C4-2B (cell line): ENCODE measurements around the gene CABS1.

Source experiments
- ZFX ChIP-seq: fragments of 450-650 bp; IDR thresholded peaks from 2 replicates; pipeline ENCODE4 v1.6.1; 2017
- TF ChIP-seq, protein P1 (sequence below): fragments of 450-650 bp; conservative IDR thresholded peaks from 2 replicates; pipeline ENCODE4 v1.5.1; 2017; ENCODE audit warnings: mild to moderate bottlenecking

DNA sequence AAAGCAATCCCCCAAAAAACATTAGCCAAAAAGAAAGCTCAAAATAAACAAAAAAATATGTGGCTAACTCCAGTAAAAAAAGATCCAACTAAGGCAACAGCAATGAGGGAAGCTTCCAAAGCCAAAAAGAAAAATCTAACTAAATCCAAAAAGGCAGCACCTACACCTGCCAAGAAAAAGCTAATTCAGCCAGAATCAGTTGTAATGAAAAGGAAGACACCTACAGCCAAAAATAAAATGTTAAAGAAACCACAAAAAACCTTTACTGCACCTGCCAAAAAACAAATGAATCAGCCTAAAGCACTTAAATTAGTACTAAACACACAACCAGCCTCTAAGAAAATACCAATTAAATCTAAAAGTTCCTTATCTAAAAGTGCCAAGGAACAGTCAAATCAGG, 37.2 kb upstream of the CABS1 start:
- TF ChIP-seq, protein P1, sequence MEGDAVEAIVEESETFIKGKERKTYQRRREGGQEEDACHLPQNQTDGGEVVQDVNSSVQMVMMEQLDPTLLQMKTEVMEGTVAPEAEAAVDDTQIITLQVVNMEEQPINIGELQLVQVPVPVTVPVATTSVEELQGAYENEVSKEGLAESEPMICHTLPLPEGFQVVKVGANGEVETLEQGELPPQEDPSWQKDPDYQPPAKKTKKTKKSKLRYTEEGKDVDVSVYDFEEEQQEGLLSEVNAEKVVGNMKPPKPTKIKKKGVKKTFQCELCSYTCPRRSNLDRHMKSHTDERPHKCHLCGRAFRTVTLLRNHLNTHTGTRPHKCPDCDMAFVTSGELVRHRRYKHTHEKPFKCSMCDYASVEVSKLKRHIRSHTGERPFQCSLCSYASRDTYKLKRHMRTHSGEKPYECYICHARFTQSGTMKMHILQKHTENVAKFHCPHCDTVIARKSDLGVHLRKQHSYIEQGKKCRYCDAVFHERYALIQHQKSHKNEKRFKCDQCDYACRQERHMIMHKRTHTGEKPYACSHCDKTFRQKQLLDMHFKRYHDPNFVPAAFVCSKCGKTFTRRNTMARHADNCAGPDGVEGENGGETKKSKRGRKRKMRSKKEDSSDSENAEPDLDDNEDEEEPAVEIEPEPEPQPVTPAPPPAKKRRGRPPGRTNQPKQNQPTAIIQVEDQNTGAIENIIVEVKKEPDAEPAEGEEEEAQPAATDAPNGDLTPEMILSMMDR = no peak
- TF ChIP-seq ZFX = no peak
